Aorta (tissue), 5 donors: Measurements from ENCODE around the gene HOXC12. TPM values are rescaled to one million over a fixed set of nuclear protein-coding genes. Genes with fewer than 3 reads are reported as not detected.

ENCODE experiments used
- ATAC-seq: fragments of 200-7000 bp; cut with Tn5 transposase; one replicate; pipeline ENCODE4 v1.9.1; 2022; ENCODE audit warnings: moderate library complexity; ENCODE audit not compliant: low FRiP score
- DNase-seq, 2 donors: peaks; one replicate each; pipeline ENCODE4 v3.0.0-alpha.2; 2020
- H3K27ac ChIP-seq, 2 donors: one replicate each; pipeline ENCODE4 v1.5.1; 2013; ENCODE audit warnings: low read length in 2 of 2, mild to moderate bottlenecking in 2 of 2, moderate library complexity in 2 of 2, control low read depth in 1 of 2, inconsistent platforms in 1 of 2, low read depth in 1 of 2
- H3K27me3 ChIP-seq, 2 donors: one replicate each; pipeline ENCODE4 v1.6.1; 2013; ENCODE audit warnings: control low read depth in 1 of 2, low read length in 1 of 2, mild to moderate bottlenecking in 1 of 2, moderate library complexity in 1 of 2; ENCODE audit not compliant: insufficient read depth in 2 of 2, control insufficient read depth in 1 of 2
- H3K36me3 ChIP-seq, 2 donors: one replicate each; pipeline ENCODE4 v1.6.1; 2013; ENCODE audit warnings: control low read depth in 1 of 2, low read length in 1 of 2, mild to moderate bottlenecking in 1 of 2; ENCODE audit not compliant: insufficient read depth in 2 of 2, control insufficient read depth in 1 of 2
- H3K4me1 ChIP-seq, 2 donors: one replicate each; pipeline ENCODE4 v1.6.1; 2013; ENCODE audit warnings: low read length in 2 of 2, control low read depth in 1 of 2, mild to moderate bottlenecking in 1 of 2, moderate library complexity in 1 of 2; ENCODE audit not compliant: insufficient read depth in 2 of 2, control insufficient read depth in 1 of 2
- H3K4me3 ChIP-seq, 2 donors: one replicate each; pipeline ENCODE4 v1.5.1; 2013; ENCODE audit warnings: low read length in 2 of 2, control low read depth in 1 of 2, mild to moderate bottlenecking in 1 of 2
- H3K9me3 ChIP-seq: one replicate; pipeline ENCODE4 v1.6.1; 2013; ENCODE audit warnings: mild to moderate bottlenecking, low read length; ENCODE audit not compliant: control insufficient read depth
- WGBS, 2 donors: extraction: QIAGEN DNeasy Blood & Tissue Kit; methylation state at CpG; one replicate each; pipeline ENCODE4 v1.1.7; 2013; 5-methylcytosine and 5-hydroxymethylcytosine counted together
- intact Hi-C, 2 donors: fragments of 100-400 bp; cut with DNase I; formaldehyde crosslinking; loops; one replicate each; pipeline versions ENCODE4 v1.14.2 to v1.15.0; 2022
- polyA plus RNA-seq, 2 donors: library from polyadenylated mRNA; stranded (reverse); fragments of 200-250 nt; gene quantifications; one replicate each; pipeline ENCODE4 v1.2.3, GENCODE V29; 2013
- total RNA-seq, 2 donors: library from RNA; stranded (reverse); fragmentation: NEBNext Ultra II Directional; extraction: Animal tissue kit (Norgen Biotek cat#: 25700); gene quantifications; one replicate each; pipeline ENCODE4 v1.2.1, GENCODE V29; 2021
- donor health status: healthy with polysubstance abuse.
- donor health status: Bipolar disorder and iron deficiency.
- donor health status: DM: no; HTN: no; CAD: no.
- donor health status: DM: no; HTN: no; CAD: no.
- donor health status: DM: yes; HTN: yes; CAD: no.

The HOXC12 gene
- total and polyA plus RNA-seq, 4 donors = 0.45 TPM; not detected in 3

GRCh38 chr12:53939141-53940108 lies 15.3 kb upstream of the HOXC12 start:
- Histone ChIP-seq H3K27me3 (no peaks in the 10 kb centered on the region), H3K4me3 (no peak overlapping the region), H3K27ac (no peak overlapping the region), H3K4me1 (no peaks in the 10 kb centered on the region), H3K9me3 (no peaks in the 10 kb centered on the region), H3K36me3 (no peaks in the 10 kb centered on the region)
- intact Hi-C loops = no loop called here
- DNase-seq (peak; percentile 37 to 81), ATAC-seq (peak; percentile 21)
- WGBS, 2 donors = 4% methylated on average over 78 to 91 of the region's 91 CpGs

- ATAC-seq (no peak), DNase-seq (no peak)
- no peak overlapping the region for H3K4me3 ChIP-seq
- 12 to 15% methylated on average over 9 of the region's 9 CpGs for WGBS, 2 donors
- no peaks in the 10 kb centered on the region for H3K9me3 ChIP-seq
- no peaks in the 10 kb centered on the region for H3K36me3 ChIP-seq
- no peak overlapping the region for H3K27ac ChIP-seq
- no peaks in the 10 kb centered on the region for H3K27me3 ChIP-seq
- intact Hi-C loops = no loop called here
- no peaks in the 10 kb centered on the region for H3K4me1 ChIP-seq
Measured at GRCh38 chr12:53940443-53941014, 14.2 kb upstream of the HOXC12 start.

DNA sequence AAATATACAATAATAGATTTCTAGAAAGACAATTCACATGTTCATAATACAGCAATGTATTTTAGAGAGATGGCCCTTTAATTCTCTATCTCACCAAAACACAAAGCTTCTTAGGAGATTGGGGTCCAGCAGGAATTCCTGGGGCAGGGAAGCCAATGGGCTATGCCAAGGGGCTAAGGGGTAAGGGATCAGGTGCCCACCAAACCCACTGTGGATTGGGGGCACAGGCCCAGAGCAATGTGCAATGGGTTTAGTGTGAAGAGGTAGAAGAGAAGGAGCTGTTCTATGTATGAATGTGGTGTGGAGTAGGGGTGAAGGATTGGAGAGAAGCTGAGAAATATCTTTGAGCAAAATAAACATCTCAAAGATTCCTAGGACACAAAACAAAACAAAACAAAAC lies 13.5 kb upstream of the HOXC12 start:
- no peaks in the 10 kb centered on the region for H3K9me3 ChIP-seq
- DNase-seq (no peak), ATAC-seq (no peak)
- H3K4me1 ChIP-seq = no peaks in the 10 kb centered on the region
- intact Hi-C loops = no loop called here
- no peak overlapping the region for H3K4me3 ChIP-seq
- H3K27ac ChIP-seq = no peak overlapping the region
- no peaks in the 10 kb centered on the region for H3K36me3 ChIP-seq
- no peaks in the 10 kb centered on the region for H3K27me3 ChIP-seq

GRCh38 chr12:53941750-53942149 lies 13.0 kb upstream of the HOXC12 start:
- no peaks in the 10 kb centered on the region for H3K4me1 ChIP-seq
- H3K27ac ChIP-seq = no peak overlapping the region
- no peaks in the 10 kb centered on the region for H3K36me3 ChIP-seq
- ATAC-seq = no peak
- H3K4me3 ChIP-seq = no peak overlapping the region
- no peaks in the 10 kb centered on the region for H3K9me3 ChIP-seq
- 15 to 23% methylated on average over 5 of the region's 5 CpGs for WGBS, 2 donors
- no peaks in the 10 kb centered on the region for H3K27me3 ChIP-seq
- DNase-seq = no peak
- intact Hi-C loops = no loop called here

- Histone ChIP-seq H3K9me3 (no peaks in the 10 kb centered on the region), H3K27ac (no peak overlapping the region), H3K4me1 (no peaks in the 10 kb centered on the region), H3K4me3 (no peak overlapping the region), H3K36me3 (no peaks in the 10 kb centered on the region), H3K27me3 (no peaks in the 10 kb centered on the region)
- no peak for DNase-seq
- 6 to 16% methylated on average over 2 of the region's 2 CpGs for WGBS, 2 donors
- no peak for ATAC-seq
- intact Hi-C loops = no loop called here
Measured at GRCh38 chr12:53942467-53942997, 12.2 kb upstream of the HOXC12 start.

GRCh38 chr12:53944209-53944608 lies 10.5 kb upstream of the HOXC12 start:
- Histone ChIP-seq H3K27me3 (no peaks in the 10 kb centered on the region), H3K4me1 (no peaks in the 10 kb centered on the region), H3K9me3 (no peaks in the 10 kb centered on the region), H3K4me3 (no peak overlapping the region), H3K36me3 (no peaks in the 10 kb centered on the region), H3K27ac (no peak overlapping the region)
- no peak for DNase-seq
- ATAC-seq = no peak
- 16 to 17% methylated on average over 4 of the region's 4 CpGs for WGBS, 2 donors
- intact Hi-C loops = no loop called here

DNA sequence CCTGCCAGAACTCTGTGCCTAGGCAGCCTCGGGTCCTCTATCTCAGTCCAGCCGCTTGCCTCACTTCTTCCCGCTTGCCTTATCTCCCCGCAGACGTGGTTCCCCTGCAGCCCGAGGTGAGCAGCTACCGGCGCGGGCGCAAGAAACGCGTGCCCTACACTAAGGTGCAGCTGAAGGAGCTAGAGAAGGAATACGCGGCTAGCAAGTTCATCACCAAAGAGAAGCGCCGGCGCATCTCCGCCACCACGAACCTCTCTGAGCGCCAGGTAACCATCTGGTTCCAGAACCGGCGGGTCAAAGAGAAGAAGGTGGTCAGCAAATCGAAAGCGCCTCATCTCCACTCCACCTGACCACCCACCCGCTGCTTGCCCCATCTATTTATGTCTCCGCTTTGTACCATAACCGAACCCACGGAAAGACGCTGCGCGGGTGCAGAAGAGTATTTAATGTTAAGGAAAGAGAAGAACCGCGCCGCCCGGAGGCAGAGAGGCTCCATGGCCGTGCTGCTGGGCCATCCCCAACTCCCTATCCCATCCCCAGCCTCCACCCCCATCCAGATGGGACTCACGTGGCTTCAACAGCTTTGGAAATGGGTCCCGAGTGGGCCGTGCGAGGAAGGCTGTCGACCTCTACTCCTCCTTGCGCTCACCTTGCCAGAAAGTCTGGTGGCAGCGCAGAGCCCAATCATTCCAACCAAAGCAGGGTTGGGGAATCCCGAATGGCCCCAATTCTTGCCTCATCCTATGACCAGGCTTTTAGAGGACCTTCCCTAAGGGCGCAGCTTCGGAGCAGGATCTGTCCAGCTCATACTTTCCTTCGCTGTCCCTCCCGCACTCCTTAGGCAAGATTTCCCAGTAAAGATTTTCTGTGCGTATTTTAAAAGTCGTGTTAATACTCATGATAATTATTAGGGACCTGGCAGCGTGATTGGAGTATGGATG lies 9.5 kb upstream of the HOXC12 start:
- no peak for ATAC-seq
- peak in 1 of 2 donors; percentile 72 for DNase-seq
- no peak overlapping the region for H3K4me3 ChIP-seq
- intact Hi-C loops = no loop called here
- no peaks in the 10 kb centered on the region for H3K4me1 ChIP-seq
- 6 to 7% methylated on average over 51 of the region's 51 CpGs for WGBS, 2 donors
- H3K36me3 ChIP-seq = no peaks in the 10 kb centered on the region
- H3K27me3 ChIP-seq = no peaks in the 10 kb centered on the region
- no peaks in the 10 kb centered on the region for H3K9me3 ChIP-seq
- H3K27ac ChIP-seq = no peak overlapping the region

- no peaks in the 10 kb centered on the region for H3K27me3 ChIP-seq
- ATAC-seq = no peak
- intact Hi-C loops = no loop called here
Measured at GRCh38 chr12:53947743-53948142, 7.0 kb upstream of the HOXC12 start.

More at GRCh38 chr12:53947743-53948142, 7.0 kb upstream of the HOXC12 start:
- no peak overlapping the region for H3K27ac ChIP-seq
- no peak overlapping the region for H3K4me3 ChIP-seq
- no peaks in the 10 kb centered on the region for H3K4me1 ChIP-seq
- H3K9me3 ChIP-seq = no peaks in the 10 kb centered on the region
- no peaks in the 10 kb centered on the region for H3K36me3 ChIP-seq
- DNase-seq = no peak
